NT2/D1 (cell line): ENCODE data around the gene MYG1.

Experiments used
- YY1 ChIP-seq: IDR thresholded peaks from 2 replicates; pipeline ENCODE4 v1.6.1; 2011; ENCODE audit not compliant: insufficient read length, insufficient read depth
- ZNF274 ChIP-seq: IDR thresholded peaks from 2 replicates; pipeline ENCODE4 v1.6.1; 2011; ENCODE audit warnings: mild to moderate bottlenecking, low read depth, low read length

DNA sequence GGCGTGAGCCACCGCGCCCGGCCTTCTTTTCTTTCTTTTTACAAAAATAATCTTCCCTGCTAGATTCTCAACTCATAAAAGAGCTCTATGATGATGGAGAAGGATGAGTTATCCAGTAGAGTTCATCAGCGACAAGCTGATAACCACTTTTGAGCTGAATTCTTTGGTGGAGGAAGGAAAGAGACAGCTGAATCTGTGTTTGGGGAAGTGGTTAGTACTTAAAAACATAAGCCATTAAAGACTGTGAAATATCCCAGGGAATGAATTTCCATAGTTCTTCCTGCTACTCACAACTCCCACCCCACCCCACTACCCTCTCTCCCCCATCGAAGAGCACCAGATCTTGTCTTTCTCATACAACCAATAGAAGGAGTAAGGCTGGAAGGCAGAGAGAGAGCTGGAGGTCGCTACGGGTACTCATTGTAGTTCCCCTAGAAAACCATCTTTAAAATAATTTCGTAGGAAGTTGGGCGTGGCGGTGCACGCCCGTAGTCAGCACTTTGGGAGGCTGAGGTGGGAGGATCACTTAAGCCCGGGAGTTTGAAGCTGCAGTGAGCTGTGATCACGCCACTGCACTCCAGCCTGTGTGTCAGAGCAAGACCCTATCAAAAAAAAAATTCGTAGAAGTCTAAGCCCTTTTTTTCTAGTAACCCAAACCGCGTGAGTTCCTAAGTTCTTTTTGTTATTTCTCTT lies 32.0 kb upstream of the MYG1 start:
- TF ChIP-seq YY1: no peak
- no peak for TF ChIP-seq ZNF274
